ENCODE measurements around the gene LAMTOR4. TPM values are rescaled to one million over a fixed set of nuclear protein-coding genes. Genes with fewer than 3 reads are reported as not detected.
"Not testable (repeated sequence)": the region's sequence is repeated elsewhere in the genome, so short reads cannot be mapped to it uniquely, and the experiment has no call there.

The LAMTOR4 gene
- total and polyA plus RNA-seq, 4 experiments from 2014 or later, result 178 to 501 (median 306) TPM

DNA sequence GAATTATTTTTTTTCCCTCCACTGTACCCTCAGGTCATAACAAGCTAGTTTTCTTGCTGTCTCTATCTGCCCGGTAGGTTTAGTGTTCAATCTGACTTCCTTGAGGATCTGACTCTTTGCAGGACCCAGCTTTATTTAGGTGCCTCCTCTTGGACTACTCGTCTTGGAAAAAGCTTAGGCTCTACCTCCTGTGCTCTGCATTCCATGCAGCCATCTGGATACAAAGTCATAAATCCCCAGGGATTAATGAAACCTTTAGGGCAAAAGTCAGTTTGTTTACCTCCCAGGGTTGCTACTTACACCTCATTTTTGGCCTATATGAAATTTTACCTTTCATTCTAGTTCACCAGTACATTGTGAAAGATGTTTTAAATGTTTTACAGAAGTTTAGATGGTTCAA lies 37.0 kb downstream of the LAMTOR4 start:
- H3K27ac Mint-ChIP-seq, result peak overlapping the region in 1 of 7 donors; percentile 51
- Histone ChIP-seq H3K9me3 (ENCODE audit: control insufficient read depth in 1 of 2, low read length in 2 of 2) (no peaks in the 10 kb centered on the region), H3K4me3 (ENCODE audit: low read length in 2 of 2) (no peak overlapping the region), H3K4me1 (ENCODE audit: insufficient read depth, low read length) (peaks cover 7% of the 10 kb centered on the region), H3K27me3 (ENCODE audit: insufficient read depth, low read length) (no peaks in the 10 kb centered on the region), H3K27ac (ENCODE audit: low read depth, low read length) (no peak overlapping the region), H3K36me3 (ENCODE audit: insufficient read depth, low read length) (no peaks in the 10 kb centered on the region)
- ChIA-PET POLR2A (ENCODE audit: partially characterized antibody) (interaction anchor here (0.8 kb wide), 1 partner anchor 86 kb away, joined by 3 read pairs; no protein-coding TSS in a partner anchor), CTCF (ENCODE audit: partially characterized antibody) (interaction anchor here (1.2 to 5.7 kb wide), 3 partner anchors 9 to 53 kb away, joined by 3 to 30 read pairs (median 6); no protein-coding TSS in a partner anchor)
- H3K36me3 Mint-ChIP-seq, result no peaks in the 10 kb centered on the region
- intact Hi-C loops (cut with micrococcal nuclease), result no loop called here
- no peaks in the 10 kb centered on the region for H3K27me3 Mint-ChIP-seq
- DNase-seq, result no peak
- H3K9me3 Mint-ChIP-seq, result no peaks in the 10 kb centered on the region
- peaks cover 15 to 29% (median 22%) of the 10 kb centered on the region in 4 donors for H3K4me1 Mint-ChIP-seq
- no peak overlapping the region for H3K4me3 Mint-ChIP-seq

- no peaks in the 10 kb centered on the region for H3K27me3 ChIP-seq (ENCODE audit: insufficient read depth, low read length)
- peak overlapping the region in 2 of 7 donors; percentile 70 to 72 for H3K27ac Mint-ChIP-seq
- H3K4me1 Mint-ChIP-seq, result peaks cover 3 to 6% (median 5%) of the 10 kb centered on the region in 4 donors
- intact Hi-C loops (cut with micrococcal nuclease), result no loop called here
- H3K4me1 ChIP-seq (ENCODE audit: insufficient read depth, low read length), result no peaks in the 10 kb centered on the region
- no peak for DNase-seq
- H3K27ac ChIP-seq (ENCODE audit: low read depth, low read length), result no peak overlapping the region
- ChIA-PET CTCF (ENCODE audit: partially characterized antibody) (interaction anchor here (1.2 to 5.7 kb wide), 9 partner anchors 17 to 219 kb away, joined by 3 to 30 read pairs (median 4); partner anchors contain the start of gene PVRIG), POLR2A (ENCODE audit: partially characterized antibody) (interaction anchor here (1.2 to 1.8 kb wide), 2 partner anchors 23 to 40 kb away, joined by 3 to 4 read pairs; partner anchors contain the start of gene LAMTOR4)
- H3K4me3 ChIP-seq (ENCODE audit: low read length in 2 of 2), result no peak overlapping the region
- no peak overlapping the region for H3K4me3 Mint-ChIP-seq
- H3K27me3 Mint-ChIP-seq, result no peaks in the 10 kb centered on the region
- H3K9me3 Mint-ChIP-seq, result no peaks in the 10 kb centered on the region
- H3K9me3 ChIP-seq (ENCODE audit: control insufficient read depth in 1 of 2, low read length in 2 of 2), result no peaks in the 10 kb centered on the region
- H3K36me3 Mint-ChIP-seq, result no peaks in the 10 kb centered on the region
- no peaks in the 10 kb centered on the region for H3K36me3 ChIP-seq (ENCODE audit: insufficient read depth, low read length)
Observed at GRCh38 chr7:100189061-100189460, 40.3 kb downstream of the LAMTOR4 start.

- peak overlapping the region in 6 of 7 donors; percentile 0 to 69 (median 30) for H3K27ac Mint-ChIP-seq
- Histone ChIP-seq H3K27ac (ENCODE audit: low read depth, low read length) (no peak overlapping the region), H3K4me1 (ENCODE audit: insufficient read depth, low read length) (no peaks in the 10 kb centered on the region), H3K4me3 (ENCODE audit: low read length in 2 of 2) (no peak overlapping the region), H3K27me3 (ENCODE audit: insufficient read depth, low read length) (no peaks in the 10 kb centered on the region), H3K9me3 (ENCODE audit: control insufficient read depth in 1 of 2, low read length in 2 of 2) (no peaks in the 10 kb centered on the region), H3K36me3 (ENCODE audit: insufficient read depth, low read length) (no peaks in the 10 kb centered on the region)
- H3K27me3 Mint-ChIP-seq, result no peaks in the 10 kb centered on the region
- ChIA-PET POLR2A (ENCODE audit: partially characterized antibody) (interaction anchor here (0.7 to 1.8 kb wide), 9 partner anchors 11 to 662 kb away, joined by 3 to 7 read pairs (median 4); partner anchors contain the start of genes LAMTOR4, PVRIG and SLC12A9), CTCF (ENCODE audit: partially characterized antibody) (interaction anchor here (0.7 to 5.7 kb wide), 16 partner anchors 9 to 515 kb away, joined by 3 to 30 read pairs (median 5); partner anchors contain the start of gene ZSCAN21)
- no peaks in the 10 kb centered on the region for H3K36me3 Mint-ChIP-seq
- peak in 4 of 5 donors; percentile 48 to 59 (median 57) for DNase-seq
- H3K9me3 Mint-ChIP-seq, result no peaks in the 10 kb centered on the region
- peaks cover 3 to 6% (median 5%) of the 10 kb centered on the region in 4 donors for H3K4me1 Mint-ChIP-seq
- H3K4me3 Mint-ChIP-seq, result no peak overlapping the region
- intact Hi-C loops (cut with micrococcal nuclease), result loop anchor here (1.0 to 2.0 kb wide), 3 partner anchors 27 to 217 kb away; no protein-coding TSS in a partner anchor
Observed at GRCh38 chr7:100190048-100190711, 41.5 kb downstream of the LAMTOR4 start.

GRCh38 chr7:100191775-100192174 lies 43.1 kb downstream of the LAMTOR4 start:
- no peak overlapping the region for H3K27ac ChIP-seq (ENCODE audit: low read depth, low read length)
- H3K27ac Mint-ChIP-seq, result no peak overlapping the region
- H3K27me3 Mint-ChIP-seq, result no peaks in the 10 kb centered on the region
- no peaks in the 10 kb centered on the region for H3K9me3 Mint-ChIP-seq
- intact Hi-C loops (cut with micrococcal nuclease), result loop anchor here (2.0 kb wide), 1 partner anchor 59 kb away; no protein-coding TSS in a partner anchor
- no peak overlapping the region for H3K4me3 ChIP-seq (ENCODE audit: low read length in 2 of 2)
- H3K4me3 Mint-ChIP-seq, result no peak overlapping the region
- no peaks in the 10 kb centered on the region for H3K36me3 ChIP-seq (ENCODE audit: insufficient read depth, low read length)
- POLR2A ChIA-PET (ENCODE audit: partially characterized antibody), result no interaction called here
- no peaks in the 10 kb centered on the region for H3K36me3 Mint-ChIP-seq
- no peaks in the 10 kb centered on the region for H3K9me3 ChIP-seq (ENCODE audit: control insufficient read depth in 1 of 2, low read length in 2 of 2)
- DNase-seq, result no peak
- no peaks in the 10 kb centered on the region for H3K27me3 ChIP-seq (ENCODE audit: insufficient read depth, low read length)
- CTCF ChIA-PET (ENCODE audit: partially characterized antibody), result no interaction called here
- no peaks in the 10 kb centered on the region for H3K4me1 ChIP-seq (ENCODE audit: insufficient read depth, low read length)
- peaks cover 3 to 6% (median 5%) of the 10 kb centered on the region in 4 donors for H3K4me1 Mint-ChIP-seq

- H3K4me1 Mint-ChIP-seq; H3K4me3 Mint-ChIP-seq; H3K4me3 ChIP-seq (ENCODE audit: low read length in 2 of 2); H3K9me3 Mint-ChIP-seq; DNase-seq; intact Hi-C loops (cut with micrococcal nuclease); H3K27me3 Mint-ChIP-seq; H3K4me1 ChIP-seq (ENCODE audit: insufficient read depth, low read length); POLR2A ChIA-PET (ENCODE audit: partially characterized antibody); H3K27me3 ChIP-seq (ENCODE audit: insufficient read depth, low read length); H3K36me3 ChIP-seq (ENCODE audit: insufficient read depth, low read length); H3K9me3 ChIP-seq (ENCODE audit: control insufficient read depth in 1 of 2, low read length in 2 of 2); H3K36me3 Mint-ChIP-seq; H3K27ac ChIP-seq (ENCODE audit: low read depth, low read length); H3K27ac Mint-ChIP-seq: not testable (repeated sequence)
- CTCF ChIA-PET (ENCODE audit: partially characterized antibody), result interaction anchor here (1.5 to 3.5 kb wide), 2 partner anchors 26 to 59 kb away, joined by 4 to 15 read pairs; no protein-coding TSS in a partner anchor
Observed at GRCh38 chr7:100192281-100192862, 43.7 kb downstream of the LAMTOR4 start.

DNA sequence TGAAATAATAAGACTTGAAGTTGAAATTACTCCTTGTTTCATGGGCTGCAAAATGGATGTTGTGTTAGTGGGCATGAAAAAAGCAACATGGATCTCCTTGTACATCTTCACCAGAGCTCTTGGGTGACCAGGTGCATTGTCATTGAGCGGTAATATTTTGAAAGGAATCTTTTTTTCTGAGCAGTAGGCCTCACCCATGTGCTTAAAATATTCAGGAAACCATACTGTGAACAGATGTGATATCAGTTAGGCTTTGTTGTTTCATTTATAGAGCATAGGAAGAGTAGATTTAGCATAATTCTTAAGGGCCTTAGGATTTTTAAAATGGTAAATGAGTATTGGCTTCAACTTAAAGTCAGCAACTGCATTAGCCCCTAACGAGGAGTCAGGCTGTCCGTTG lies 44.3 kb downstream of the LAMTOR4 start:
- Histone ChIP-seq H3K4me3 (ENCODE audit: low read length in 2 of 2) (no peak overlapping the region), H3K36me3 (ENCODE audit: insufficient read depth, low read length) (no peaks in the 10 kb centered on the region), H3K4me1 (ENCODE audit: insufficient read depth, low read length) (no peaks in the 10 kb centered on the region), H3K27ac (ENCODE audit: low read depth, low read length) (no peak overlapping the region), H3K27me3 (ENCODE audit: insufficient read depth, low read length) (no peaks in the 10 kb centered on the region), H3K9me3 (ENCODE audit: control insufficient read depth in 1 of 2, low read length in 2 of 2) (no peaks in the 10 kb centered on the region)
- Mint-ChIP-seq H3K4me1 (peaks cover 3 to 6% (median 5%) of the 10 kb centered on the region in 4 donors), H3K36me3 (no peaks in the 10 kb centered on the region), H3K27me3 (no peaks in the 10 kb centered on the region), H3K9me3 (peaks cover 0 to 2% (median 0%) of the 10 kb centered on the region in 8 donors), H3K27ac (no peak overlapping the region), H3K4me3 (no peak overlapping the region)
- CTCF ChIA-PET (ENCODE audit: partially characterized antibody), result interaction anchor here (1.1 to 3.5 kb wide), 6 partner anchors 11 to 214 kb away, joined by 3 to 15 read pairs (median 4); no protein-coding TSS in a partner anchor
- intact Hi-C loops (cut with micrococcal nuclease), result no loop called here
- POLR2A ChIA-PET (ENCODE audit: partially characterized antibody), result no interaction called here
- DNase-seq, result no peak

DNA sequence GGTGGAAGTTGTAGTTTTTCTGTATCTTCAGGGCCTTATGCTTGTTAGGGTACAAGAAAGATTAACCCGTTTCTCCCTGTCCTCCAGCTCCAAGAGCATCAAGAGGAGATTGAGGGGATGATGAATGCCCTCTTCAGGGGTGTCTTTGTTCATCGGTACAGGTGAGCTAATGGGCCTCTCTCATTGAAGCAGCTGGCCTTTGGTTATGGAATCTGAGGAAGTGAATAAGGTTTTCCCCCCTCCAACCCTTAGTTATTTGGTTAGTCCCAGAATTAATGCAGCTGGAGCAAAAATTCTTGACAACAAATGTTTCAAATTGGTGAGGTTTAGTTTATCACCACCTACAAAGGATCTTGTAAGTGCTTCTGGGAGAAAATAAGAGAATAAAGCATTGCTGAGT lies 46.5 kb downstream of the LAMTOR4 start:
- Mint-ChIP-seq H3K27me3 (peaks cover 0 to 2% of the 10 kb centered on the region in 2 donors), H3K36me3 (no peaks in the 10 kb centered on the region), H3K9me3 (peaks cover 0 to 2% (median 0%) of the 10 kb centered on the region in 8 donors), H3K4me3 (no peak overlapping the region), H3K27ac (no peak overlapping the region), H3K4me1 (peaks cover 0 to 3% (median 1%) of the 10 kb centered on the region in 4 donors)
- ChIA-PET CTCF (ENCODE audit: partially characterized antibody) (interaction anchor here (0.8 to 3.5 kb wide), 7 partner anchors 9 to 176 kb away, joined by 3 to 15 read pairs (median 3); no protein-coding TSS in a partner anchor), POLR2A (ENCODE audit: partially characterized antibody) (no interaction called here)
- Histone ChIP-seq H3K4me1 (ENCODE audit: insufficient read depth, low read length) (no peaks in the 10 kb centered on the region), H3K9me3 (ENCODE audit: control insufficient read depth in 1 of 2, low read length in 2 of 2) (no peaks in the 10 kb centered on the region), H3K27me3 (ENCODE audit: insufficient read depth, low read length) (no peaks in the 10 kb centered on the region), H3K27ac (ENCODE audit: low read depth, low read length) (no peak overlapping the region), H3K4me3 (ENCODE audit: low read length in 2 of 2) (no peak overlapping the region), H3K36me3 (ENCODE audit: insufficient read depth, low read length) (no peaks in the 10 kb centered on the region)
- DNase-seq, result no peak
- intact Hi-C loops (cut with micrococcal nuclease), result no loop called here

Measured in CD4-positive, alpha-beta memory T cell (primary cell).